ENCODE measurements around the gene BRD2. TPM values are rescaled to one million over a fixed set of nuclear protein-coding genes. Genes with fewer than 3 reads are reported as not detected.

BRD2 gene
- total RNA-seq, 1 donor from 2014 or later: 234 TPM

DNA sequence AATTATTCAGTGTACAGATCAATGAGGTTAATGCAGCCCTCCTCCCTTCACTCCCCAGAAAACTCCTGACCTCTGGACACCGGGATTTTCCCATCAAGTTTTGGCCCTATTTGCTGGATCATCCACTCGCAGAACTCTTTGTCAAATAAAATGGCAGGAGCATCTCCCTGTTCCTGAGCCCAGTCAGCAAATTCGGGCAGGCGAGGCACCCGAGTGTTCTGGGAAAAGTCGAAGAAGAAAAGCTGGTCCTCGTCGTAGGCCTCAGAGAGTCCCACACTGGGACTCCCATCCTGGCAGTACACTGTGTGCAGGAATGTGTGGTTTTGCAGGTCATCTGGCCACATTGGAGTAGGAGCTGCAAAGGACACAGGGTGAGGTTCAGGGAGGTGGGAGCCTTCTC, 17.9 kb upstream of the BRD2 start:
- peaks cover 4% of the 10 kb centered on the region for H3K27me3 Mint-ChIP-seq (ENCODE audit: low read depth, unreplicated experiment)
- TF ChIP-seq EZH2 (IDR thresholded peaks at IDR 0.05; ENCODE audit: insufficient read depth, low read length): no peak
- no peak for TF ChIP-seq CTCF (IDR thresholded peaks at IDR 0.05; ENCODE audit: insufficient read depth, low read depth, low read length)
- Histone ChIP-seq H3K4me2 (ENCODE audit: low read length) (no peak overlapping the region), H3K79me2 (ENCODE audit: insufficient read depth, low read length) (no peaks in the 10 kb centered on the region), H4K20me1 (ENCODE audit: insufficient read depth, low read length) (no peaks in the 10 kb centered on the region), H3K4me1 (ENCODE audit: insufficient read depth, low read length) (no peaks in the 10 kb centered on the region), H3K27ac (ENCODE audit: low read depth, low read length) (no peak overlapping the region), H3K9ac (ENCODE audit: low read length) (no peak overlapping the region), H3K27me3 (ENCODE audit: insufficient read depth, low read length) (peaks cover 3% of the 10 kb centered on the region), H3K4me3 (ENCODE audit: insufficient read depth, low read depth, low read length) (no peak overlapping the region), H3K36me3 (ENCODE audit: insufficient read depth, low read length) (no peaks in the 10 kb centered on the region), H2AFZ (ENCODE audit: low read depth, low read length) (no peak overlapping the region), H3K9me3 (ENCODE audit: insufficient read depth, low read depth, low read length) (no peaks in the 10 kb centered on the region)
- H3K27ac Mint-ChIP-seq (ENCODE audit: unreplicated experiment): no peak overlapping the region
- no peak for FAIRE-seq
- H3K36me3 Mint-ChIP-seq (ENCODE audit: low read depth, unreplicated experiment): peaks cover 3% of the 10 kb centered on the region
- no peak overlapping the region for H3K4me3 Mint-ChIP-seq (ENCODE audit: unreplicated experiment)
- no peaks in the 10 kb centered on the region for H3K9me3 Mint-ChIP-seq (ENCODE audit: unreplicated experiment)
- H3K4me1 Mint-ChIP-seq (ENCODE audit: low read depth, unreplicated experiment): no peaks in the 10 kb centered on the region
- no peak for DNase-seq (ENCODE audit: low read depth)

GRCh38 chr6:32952817-32953739, 15.3 kb upstream of the BRD2 start, which contains the start of gene HLA-DMA:
Gene HLA-DMA, minus strand, starts transcription at chr6:32953097. Its CDS starts 61 bp downstream, at chr6:32953036.
- DNase-seq (ENCODE audit: low read depth) (peak; percentile 77), FAIRE-seq (peak; percentile 56)
- H3K79me2 ChIP-seq (ENCODE audit: insufficient read depth, low read length): no peaks in the 10 kb centered on the region
- Mint-ChIP-seq H3K27ac (ENCODE audit: unreplicated experiment) (peak within 1 kb of the TSS; percentile 35), H3K9me3 (ENCODE audit: unreplicated experiment) (no peaks in the 10 kb centered on the region), H3K36me3 (ENCODE audit: low read depth, unreplicated experiment) (peaks cover 8% of the 10 kb centered on the region), H3K4me3 (ENCODE audit: unreplicated experiment) (peak within 1 kb of the TSS; percentile 61), H3K27me3 (ENCODE audit: low read depth, unreplicated experiment) (peaks cover 4% of the 10 kb centered on the region), H3K4me1 (ENCODE audit: low read depth, unreplicated experiment) (no peaks in the 10 kb centered on the region)
- no peaks in the 10 kb centered on the region for H3K4me1 ChIP-seq (ENCODE audit: insufficient read depth, low read length)
- no peak within 1 kb of the TSS for H3K27ac ChIP-seq (ENCODE audit: low read depth, low read length)
- TF ChIP-seq EZH2 (IDR thresholded peaks at IDR 0.05; ENCODE audit: insufficient read depth, low read length) (no peak), CTCF (IDR thresholded peaks at IDR 0.05; ENCODE audit: insufficient read depth, low read depth, low read length) (peak; percentile 69)
- H3K27me3 ChIP-seq (ENCODE audit: insufficient read depth, low read length): peaks cover 3% of the 10 kb centered on the region
- H3K36me3 ChIP-seq (ENCODE audit: insufficient read depth, low read length): no peaks in the 10 kb centered on the region
- no peaks in the 10 kb centered on the region for H3K9me3 ChIP-seq (ENCODE audit: insufficient read depth, low read depth, low read length)
- H3K4me2 ChIP-seq (ENCODE audit: low read length): peak within 1 kb of the TSS; percentile 42
- peak within 1 kb of the TSS; percentile 49 for H2AFZ ChIP-seq (ENCODE audit: low read depth, low read length)
- no peak within 1 kb of the TSS for H3K9ac ChIP-seq (ENCODE audit: low read length)
- H4K20me1 ChIP-seq (ENCODE audit: insufficient read depth, low read length): no peaks in the 10 kb centered on the region
- no peak within 1 kb of the TSS for H3K4me3 ChIP-seq (ENCODE audit: insufficient read depth, low read depth, low read length)

GRCh38 chr6:32953775-32954174, 14.6 kb upstream of the BRD2 start:
- Mint-ChIP-seq H3K36me3 (ENCODE audit: low read depth, unreplicated experiment) (peaks cover 8% of the 10 kb centered on the region), H3K27me3 (ENCODE audit: low read depth, unreplicated experiment) (peaks cover 4% of the 10 kb centered on the region), H3K27ac (ENCODE audit: unreplicated experiment) (no peak overlapping the region), H3K4me3 (ENCODE audit: unreplicated experiment) (no peak overlapping the region), H3K4me1 (ENCODE audit: low read depth, unreplicated experiment) (no peaks in the 10 kb centered on the region), H3K9me3 (ENCODE audit: unreplicated experiment) (no peaks in the 10 kb centered on the region)
- Histone ChIP-seq H3K36me3 (ENCODE audit: insufficient read depth, low read length) (no peaks in the 10 kb centered on the region), H3K79me2 (ENCODE audit: insufficient read depth, low read length) (no peaks in the 10 kb centered on the region), H3K9me3 (ENCODE audit: insufficient read depth, low read depth, low read length) (no peaks in the 10 kb centered on the region), H3K4me2 (ENCODE audit: low read length) (no peak overlapping the region), H3K27ac (ENCODE audit: low read depth, low read length) (no peak overlapping the region), H2AFZ (ENCODE audit: low read depth, low read length) (no peak overlapping the region), H3K27me3 (ENCODE audit: insufficient read depth, low read length) (peaks cover 3% of the 10 kb centered on the region), H3K4me3 (ENCODE audit: insufficient read depth, low read depth, low read length) (no peak overlapping the region), H3K4me1 (ENCODE audit: insufficient read depth, low read length) (no peaks in the 10 kb centered on the region), H4K20me1 (ENCODE audit: insufficient read depth, low read length) (no peaks in the 10 kb centered on the region), H3K9ac (ENCODE audit: low read length) (no peak overlapping the region)
- DNase-seq (ENCODE audit: low read depth): no peak
- FAIRE-seq: no peak
- TF ChIP-seq EZH2 (IDR thresholded peaks at IDR 0.05; ENCODE audit: insufficient read depth, low read length): no peak
- TF ChIP-seq CTCF (IDR thresholded peaks at IDR 0.05; ENCODE audit: insufficient read depth, low read depth, low read length): no peak

Measured in astrocyte (in vitro differentiated cells and primary cell).